ENCODE results near the gene RNF166. TPM values are rescaled to one million over a fixed set of nuclear protein-coding genes. Genes with fewer than 3 reads are reported as not detected.

The RNF166 gene
- total and polyA plus RNA-seq, 2 donors (not counting 3 experiments of a cell fraction or from before 2014, with no cell fraction given), result 27.6 to 38.8 TPM

- Histone ChIP-seq H4K20me1 (replicated peaks; ENCODE audit: control insufficient read depth, extremely low read depth, insufficient read depth, low read length) (no peaks in the 10 kb centered on the region), H3K4me1 (ENCODE audit: control insufficient read depth, extremely low read depth, insufficient read depth, low read length) (no peaks in the 10 kb centered on the region), H3K9ac (replicated peaks; ENCODE audit: extremely low read depth, insufficient read depth, low read length) (no peak overlapping the region), H3K4me3 (replicated peaks in 1 of 3; ENCODE audit: insufficient read depth in 1 of 3, low read depth in 1 of 3, low read length in 3 of 3) (no peak overlapping the region), H2AFZ (ENCODE audit: low read depth, low read length) (no peak overlapping the region), H3K4me2 (ENCODE audit: insufficient read depth, low read length) (no peak overlapping the region), H3K27me3 (ENCODE audit: control insufficient read depth in 2 of 2, insufficient read depth in 2 of 2, low read length in 2 of 2) (no peaks in the 10 kb centered on the region), H3K36me3 (ENCODE audit: control insufficient read depth in 2 of 2, extremely low read depth in 1 of 2, insufficient read depth in 2 of 2, low read length in 2 of 2) (peaks cover 4 to 66% of the 10 kb centered on the region in 2 experiments), H3K79me2 (ENCODE audit: control insufficient read depth, insufficient read depth, low read length) (no peaks in the 10 kb centered on the region), H3K9me3 (replicated peaks; ENCODE audit: control insufficient read depth, insufficient read depth, low read length) (no peaks in the 10 kb centered on the region), H3K27ac (ENCODE audit: insufficient read depth, low read depth, low read length) (no peak overlapping the region), H3K9me1 (replicated peaks; ENCODE audit: control insufficient read depth, extremely low read depth, insufficient read depth, low read length) (no peaks in the 10 kb centered on the region)
- no TSS peak for BruUV-seq (replicated peaks)
- DNase-seq (ENCODE audit: low read depth, low spot score) (no peak), FAIRE-seq (no peak)
- TF ChIP-seq JUN (IDR thresholded peaks at IDR 0.05; ENCODE audit: borderline replicate concordance, insufficient read depth, insufficient read length, low read depth), result no peak
- TF ChIP-seq POLR2AphosphoS5 (IDR thresholded peaks at IDR 0.05; ENCODE audit: insufficient read depth, low read depth, low read length), result no peak
- TF ChIP-seq MYC (IDR thresholded peaks at IDR 0.05; ENCODE audit: low read depth, low read length), result no peak
- no peak for TF ChIP-seq GATA2 (IDR thresholded peaks at IDR 0.05; ENCODE audit: insufficient read depth, insufficient read length, low read depth, low read length)
- intact Hi-C loops (cut with micrococcal nuclease) (no loop called here), dilution Hi-C loops (cut with MboI; ENCODE audit: extremely low pct_ligation_motif_present, low sequenced_read_pairs) (no loop called here)
- ChIA-PET CTCF (interaction anchor here (1.5 to 7.3 kb wide), 6 partner anchors 15 to 67 kb away, joined by 3 to 165 read pairs (median 25); partner anchors contain the start of genes CDT1 and PIEZO1), POLR2A (no interaction called here)
These were observed 30.3 kb upstream of the RNF166 start for GRCh38 chr16:88736496-88736895.

GRCh38 chr16:88736088-88736487, 29.9 kb upstream of the RNF166 start:
- Histone ChIP-seq H3K4me3 (replicated peaks in 1 of 3; ENCODE audit: insufficient read depth in 1 of 3, low read depth in 1 of 3, low read length in 3 of 3) (no peak overlapping the region), H3K4me1 (ENCODE audit: control insufficient read depth, extremely low read depth, insufficient read depth, low read length) (no peaks in the 10 kb centered on the region), H3K36me3 (ENCODE audit: control insufficient read depth in 2 of 2, extremely low read depth in 1 of 2, insufficient read depth in 2 of 2, low read length in 2 of 2) (peaks cover 4 to 67% of the 10 kb centered on the region in 2 experiments), H3K79me2 (ENCODE audit: control insufficient read depth, insufficient read depth, low read length) (no peaks in the 10 kb centered on the region), H2AFZ (ENCODE audit: low read depth, low read length) (no peak overlapping the region), H3K27ac (ENCODE audit: insufficient read depth, low read depth, low read length) (no peak overlapping the region), H3K9me1 (replicated peaks; ENCODE audit: control insufficient read depth, extremely low read depth, insufficient read depth, low read length) (no peaks in the 10 kb centered on the region), H3K27me3 (ENCODE audit: control insufficient read depth in 2 of 2, insufficient read depth in 2 of 2, low read length in 2 of 2) (no peaks in the 10 kb centered on the region), H3K9me3 (replicated peaks; ENCODE audit: control insufficient read depth, insufficient read depth, low read length) (no peaks in the 10 kb centered on the region), H3K4me2 (ENCODE audit: insufficient read depth, low read length) (no peak overlapping the region), H4K20me1 (replicated peaks; ENCODE audit: control insufficient read depth, extremely low read depth, insufficient read depth, low read length) (no peaks in the 10 kb centered on the region), H3K9ac (replicated peaks; ENCODE audit: extremely low read depth, insufficient read depth, low read length) (no peak overlapping the region)
- FAIRE-seq (no peak), DNase-seq (ENCODE audit: low read depth, low spot score) (no peak)
- ChIA-PET POLR2A (no interaction called here), CTCF (interaction anchor here (1.5 to 7.3 kb wide), 4 partner anchors 14 to 45 kb away, joined by 3 to 165 read pairs (median 27); partner anchors contain the start of gene PIEZO1)
- intact Hi-C loops (cut with micrococcal nuclease) (no loop called here), dilution Hi-C loops (cut with MboI; ENCODE audit: extremely low pct_ligation_motif_present, low sequenced_read_pairs) (no loop called here)
- no peak for TF ChIP-seq CTCF (IDR thresholded peaks at IDR 0.05; ENCODE audit: extremely low read depth in 1 of 2, insufficient read depth in 1 of 2, low read depth in 1 of 2, low read length in 2 of 2)
- no peak for TF ChIP-seq FOS (IDR thresholded peaks at IDR 0.05; ENCODE audit: borderline replicate concordance, insufficient read depth, low read length)
- no TSS peak for BruUV-seq (replicated peaks)

Measured in endothelial cell of umbilical vein (primary cell).